ENCODE measurements around the gene LLGL1. TPM values are rescaled to one million over a fixed set of nuclear protein-coding genes. Genes with fewer than 3 reads are reported as not detected.
"Not testable (repeated sequence)": the region's sequence is repeated elsewhere in the genome, so short reads cannot be mapped to it uniquely, and the experiment has no call there.

LLGL1 gene
- total RNA-seq, 1 experiment from 2014 or later = 12.1 TPM

DNA sequence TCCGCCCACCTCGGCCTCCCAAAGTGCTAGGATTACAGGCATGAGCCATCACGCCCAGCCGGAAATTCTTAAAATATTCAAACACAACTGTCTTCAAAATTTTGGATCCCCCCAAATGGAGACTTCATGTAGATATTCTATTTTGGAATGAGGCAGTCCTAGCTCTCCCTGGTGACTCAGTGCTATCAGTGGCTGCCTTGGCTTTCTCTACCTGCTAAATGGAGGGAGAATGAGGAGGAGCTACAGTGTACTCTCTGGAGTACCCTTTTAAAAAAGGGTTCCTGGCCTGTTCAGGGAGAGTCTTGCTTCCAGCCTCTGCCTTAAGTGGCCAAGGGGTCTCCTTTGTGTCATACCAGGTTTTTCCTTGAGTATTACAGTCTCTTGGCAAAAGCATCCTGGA lies 31.0 kb upstream of the LLGL1 start:
- no peak for DNase-seq (ENCODE audit: low read depth)

DNA sequence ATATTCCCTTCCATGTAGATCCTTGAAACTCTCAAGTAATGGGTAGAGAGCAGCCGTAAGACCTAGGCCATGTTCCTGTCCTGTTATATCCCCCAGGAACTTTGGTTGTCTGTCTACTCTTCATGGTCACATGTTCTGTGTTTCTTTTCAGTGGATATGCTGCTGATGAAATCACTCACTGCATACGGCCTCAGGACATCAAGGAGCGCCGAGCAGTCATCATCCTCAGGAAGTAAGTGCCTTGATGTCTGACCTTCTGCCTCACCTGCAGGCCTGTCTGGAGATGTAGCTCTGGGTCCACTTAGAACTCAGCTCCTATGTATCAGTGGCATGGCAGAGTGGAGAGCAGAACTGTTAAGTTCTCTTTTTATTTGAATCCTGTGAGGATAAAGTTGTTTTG lies 30.6 kb upstream of the LLGL1 start:
- DNase-seq (ENCODE audit: low read depth) = no peak

DNA sequence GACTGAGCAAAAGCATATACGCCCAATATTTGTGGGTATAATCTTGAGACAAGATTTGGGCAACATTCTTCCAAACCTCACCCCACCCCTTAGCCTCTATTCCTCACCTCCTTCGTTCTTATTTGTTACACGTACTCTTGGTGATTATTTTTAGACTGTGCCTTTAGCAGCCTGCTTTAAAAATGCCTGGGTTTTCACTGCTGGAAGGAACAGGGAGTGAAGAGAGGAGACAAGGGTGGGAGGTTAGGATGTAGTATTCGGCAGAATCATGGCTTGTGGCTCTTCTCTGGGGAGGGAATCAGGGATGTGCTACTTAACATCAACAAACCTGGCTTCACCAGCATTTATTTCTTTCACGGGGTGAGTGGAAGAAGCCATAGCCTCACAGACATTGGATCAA lies 30.2 kb upstream of the LLGL1 start:
- DNase-seq (ENCODE audit: low read depth) = no peak

DNA sequence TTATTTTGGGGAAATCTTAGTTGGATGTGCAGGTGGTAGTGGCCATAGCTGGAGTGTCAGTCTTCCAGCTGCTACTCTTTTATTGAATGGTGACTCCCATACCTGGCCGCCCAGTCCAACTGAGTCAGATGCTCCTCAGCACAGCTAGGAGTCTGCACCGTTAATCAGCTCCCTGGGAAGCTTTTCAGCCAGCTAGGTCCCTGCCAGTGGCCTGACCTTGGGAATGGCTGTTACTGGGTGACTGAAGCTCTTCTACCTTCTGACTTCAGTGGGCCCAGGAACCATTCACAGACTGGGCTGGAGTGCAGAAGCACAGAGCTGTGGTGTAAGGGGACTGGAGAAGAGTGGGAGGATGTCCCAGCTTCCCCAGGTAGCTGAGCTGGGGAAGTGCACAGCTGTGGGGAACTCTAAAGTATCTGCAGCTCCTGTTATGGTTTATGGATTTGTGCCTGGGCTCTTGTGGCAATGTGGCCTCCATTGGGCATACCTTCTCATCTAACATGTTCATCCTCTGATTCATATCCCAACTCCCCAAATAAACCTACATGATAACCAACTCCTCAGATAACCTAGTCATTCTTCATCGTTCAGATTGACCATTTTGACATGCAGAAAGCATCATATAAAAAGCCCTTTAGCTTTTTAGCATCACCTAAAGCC lies 27.8 kb upstream of the LLGL1 start:
- DNase-seq (ENCODE audit: low read depth) = no peak

DNA sequence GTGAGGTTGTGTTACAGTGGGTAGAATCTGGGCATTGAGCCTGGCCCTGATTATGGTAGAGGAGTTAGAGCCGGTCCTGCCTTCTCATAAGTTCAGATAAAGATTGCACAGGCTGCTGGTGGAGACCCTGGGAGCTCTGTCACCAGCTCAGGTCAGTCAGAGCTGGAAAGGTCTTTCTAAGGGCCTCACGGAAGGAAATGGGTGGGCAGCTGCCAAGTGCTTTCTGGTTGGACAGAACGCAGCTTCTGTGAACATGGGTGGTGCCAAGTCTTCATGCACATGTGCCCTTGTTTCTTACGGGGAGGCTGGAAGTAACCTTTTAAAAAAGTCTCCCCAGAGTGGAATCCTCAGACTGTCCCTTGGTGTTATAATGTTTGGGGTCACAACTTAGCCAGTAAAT lies 26.9 kb upstream of the LLGL1 start:
- no peak for DNase-seq (ENCODE audit: low read depth)

DNA sequence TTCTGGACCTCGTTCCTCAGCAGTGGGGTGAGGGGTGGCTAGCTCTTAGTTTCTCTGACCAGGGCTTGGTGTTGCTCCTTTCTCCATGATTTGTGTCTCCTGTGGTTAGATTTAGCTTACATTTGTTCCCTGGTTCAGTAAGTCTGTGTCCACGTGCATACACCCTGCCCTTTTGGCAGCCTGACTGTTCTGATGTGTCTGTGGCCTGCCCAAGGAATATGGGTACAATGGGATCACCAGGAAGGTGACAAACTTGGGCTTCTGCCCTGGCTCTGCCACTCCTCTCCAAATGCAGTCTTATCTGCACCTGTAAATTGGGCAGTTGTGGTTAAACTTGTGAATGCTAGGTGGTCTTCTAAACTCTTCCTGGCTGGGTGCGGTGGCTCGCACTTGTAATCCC lies 24.3 kb upstream of the LLGL1 start:
- no peak for DNase-seq (ENCODE audit: low read depth)

DNA sequence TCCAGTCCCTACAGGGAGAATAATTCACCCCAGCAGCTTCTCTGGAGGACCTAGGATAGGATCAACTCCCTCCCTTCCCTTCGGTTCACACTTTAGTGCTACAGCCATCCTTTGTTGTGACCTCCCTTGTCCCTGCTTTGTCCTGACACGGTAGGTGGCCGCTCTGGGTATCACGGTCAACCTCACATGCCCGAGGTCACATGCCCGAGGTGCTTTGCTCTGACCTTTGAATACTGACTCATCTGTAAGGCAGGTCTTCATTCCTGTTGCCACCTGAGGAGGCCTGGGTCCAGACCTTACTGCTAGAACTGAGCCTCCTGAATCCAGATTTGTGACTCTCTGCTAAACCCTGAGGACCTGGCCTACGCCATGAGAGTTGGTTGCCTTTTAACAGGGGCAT lies 22.1 kb upstream of the LLGL1 start:
- DNase-seq (ENCODE audit: low read depth) = no peak

DNA sequence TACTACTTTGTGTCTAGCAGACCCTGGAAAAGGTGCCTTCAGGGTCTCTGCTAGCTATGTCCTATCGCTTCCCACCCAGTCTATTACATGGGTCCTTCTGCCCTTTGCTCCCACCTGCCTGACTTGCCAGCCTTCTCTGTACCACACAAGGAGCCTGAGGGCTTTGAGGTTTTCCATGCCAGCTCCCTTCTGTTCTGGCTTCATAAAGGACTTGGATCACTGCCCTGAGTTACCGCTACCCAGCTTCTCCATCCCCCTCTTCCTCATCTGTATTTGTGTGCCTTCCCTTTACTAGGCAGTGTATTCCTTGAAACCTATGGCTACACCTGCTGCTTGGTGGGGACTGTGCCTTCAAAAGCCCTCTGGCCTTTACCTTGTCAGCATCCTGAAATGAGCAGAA lies 19.6 kb upstream of the LLGL1 start:
- DNase-seq (ENCODE audit: low read depth) = no peak

DNA sequence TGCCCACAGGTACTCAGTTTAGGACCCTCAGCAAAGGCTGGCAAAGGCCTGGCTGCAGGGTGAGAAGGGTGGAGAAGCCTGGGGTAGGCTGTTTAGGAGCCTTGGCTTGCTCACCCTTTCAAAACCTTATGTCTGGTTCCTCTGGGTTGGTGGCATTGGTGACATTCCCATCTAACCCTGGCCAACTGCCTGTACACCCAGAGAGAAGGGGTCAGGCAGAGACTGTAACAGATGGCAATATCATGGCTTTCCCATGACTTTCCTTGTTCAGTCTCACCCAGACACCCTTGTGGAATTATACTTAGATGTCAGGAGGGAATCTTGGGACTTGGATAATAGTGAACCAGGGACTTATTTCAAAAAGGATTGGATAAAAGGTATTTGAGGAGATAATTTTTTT lies 18.5 kb upstream of the LLGL1 start:
- no peak for DNase-seq (ENCODE audit: low read depth)

DNA sequence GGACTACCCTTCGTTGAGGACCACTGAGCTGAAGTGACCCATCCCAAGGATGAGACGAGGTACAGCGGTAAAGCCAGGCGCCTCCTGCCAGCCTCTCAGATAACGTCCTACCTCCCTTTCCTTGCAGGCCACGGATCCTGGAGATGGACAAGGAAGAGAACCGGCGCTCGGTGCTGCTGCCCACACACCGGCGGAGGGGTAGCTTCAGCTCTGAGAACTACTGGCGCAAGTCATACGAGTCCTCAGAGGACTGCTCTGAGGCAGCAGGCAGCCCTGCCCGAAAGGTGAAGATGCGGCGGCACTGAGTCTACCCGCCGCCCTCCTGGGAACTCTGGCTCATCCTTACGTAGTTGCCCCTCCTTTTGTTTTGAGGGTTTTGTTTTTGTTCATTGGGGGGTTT lies 17.3 kb upstream of the LLGL1 start:
- no peak for DNase-seq (ENCODE audit: low read depth)

DNA sequence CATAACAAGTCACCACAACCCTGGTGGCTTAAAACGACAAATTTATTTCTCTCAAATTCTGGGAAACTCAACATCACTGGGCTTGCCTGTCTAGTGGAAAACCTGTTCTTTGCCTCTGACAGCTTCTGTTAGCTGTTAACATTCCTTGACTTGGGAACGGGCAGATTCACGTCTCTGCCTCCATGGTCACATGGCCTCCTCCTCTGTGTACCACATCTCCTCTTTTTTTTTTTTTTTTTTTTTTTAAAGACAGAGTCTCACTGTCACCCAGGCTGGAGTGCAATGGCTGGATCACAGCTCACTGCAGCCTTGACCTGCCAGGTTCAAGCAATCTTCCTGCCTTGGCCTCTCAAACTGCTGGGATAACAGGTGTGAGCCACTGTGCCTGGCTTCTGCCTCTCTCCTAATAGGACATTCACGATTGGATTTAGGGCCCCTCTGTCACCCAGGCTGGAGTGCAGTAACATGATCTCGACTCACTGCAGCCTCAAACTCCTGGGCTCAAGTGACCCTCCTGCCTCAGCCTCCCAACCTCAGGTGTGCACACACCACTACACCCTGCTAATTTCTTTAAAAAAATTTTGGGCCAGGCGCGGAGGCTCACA lies 11.7 kb upstream of the LLGL1 start:
- no peak for DNase-seq (ENCODE audit: low read depth)

DNA sequence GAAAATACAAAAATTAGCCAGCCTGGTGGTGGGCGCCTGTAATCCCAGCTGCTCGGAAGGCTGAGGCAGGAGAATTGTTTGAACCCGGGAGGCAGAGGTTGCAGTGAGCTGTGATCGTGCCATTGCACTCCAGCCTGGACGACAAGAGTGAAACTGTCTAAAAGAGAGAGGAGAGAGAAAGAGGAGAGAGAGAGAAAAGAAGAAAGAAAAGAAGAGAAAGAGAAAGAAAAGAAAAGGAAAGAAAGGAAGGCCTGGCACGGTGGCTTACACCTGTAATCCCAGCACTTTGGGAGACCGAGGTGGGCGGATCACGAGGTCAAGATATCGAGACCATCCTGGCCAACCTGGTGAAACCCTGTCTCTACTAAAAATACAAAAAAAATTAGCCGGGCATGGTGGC lies 8.5 kb upstream of the LLGL1 start:
- DNase-seq (ENCODE audit: low read depth) = not testable (repeated sequence)

DNA sequence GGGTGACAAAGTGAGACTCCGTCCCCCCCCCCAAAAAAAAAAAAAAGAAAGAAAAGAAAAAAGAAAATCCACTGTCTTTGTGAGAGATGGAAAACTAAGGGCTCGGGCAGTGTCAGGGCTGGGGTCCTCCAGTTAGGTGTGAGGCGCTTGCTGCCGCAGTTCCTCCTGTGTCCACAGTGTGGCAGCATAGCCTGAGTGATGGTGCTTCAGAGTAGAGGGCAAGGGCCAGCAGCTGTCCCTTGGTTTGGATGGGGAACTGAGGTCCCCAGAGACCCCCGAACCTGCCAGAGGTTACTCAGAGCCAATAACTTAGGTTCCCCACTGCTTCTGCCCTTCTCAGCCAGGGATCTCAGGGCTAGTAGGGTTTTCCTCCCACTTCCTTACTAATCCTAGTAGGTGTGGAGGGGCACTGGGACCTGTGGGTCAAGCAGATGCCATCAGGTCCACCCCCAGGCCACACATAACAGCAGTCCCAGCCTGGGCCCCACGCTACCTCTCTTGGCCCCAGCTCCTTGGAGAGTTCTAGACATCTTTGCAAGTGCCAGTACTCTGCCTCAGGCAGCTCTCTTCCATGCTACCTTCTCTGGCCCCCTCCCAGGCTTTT lies 7.9 kb upstream of the LLGL1 start:
- DNase-seq (ENCODE audit: low read depth) = peak; percentile 47

DNA sequence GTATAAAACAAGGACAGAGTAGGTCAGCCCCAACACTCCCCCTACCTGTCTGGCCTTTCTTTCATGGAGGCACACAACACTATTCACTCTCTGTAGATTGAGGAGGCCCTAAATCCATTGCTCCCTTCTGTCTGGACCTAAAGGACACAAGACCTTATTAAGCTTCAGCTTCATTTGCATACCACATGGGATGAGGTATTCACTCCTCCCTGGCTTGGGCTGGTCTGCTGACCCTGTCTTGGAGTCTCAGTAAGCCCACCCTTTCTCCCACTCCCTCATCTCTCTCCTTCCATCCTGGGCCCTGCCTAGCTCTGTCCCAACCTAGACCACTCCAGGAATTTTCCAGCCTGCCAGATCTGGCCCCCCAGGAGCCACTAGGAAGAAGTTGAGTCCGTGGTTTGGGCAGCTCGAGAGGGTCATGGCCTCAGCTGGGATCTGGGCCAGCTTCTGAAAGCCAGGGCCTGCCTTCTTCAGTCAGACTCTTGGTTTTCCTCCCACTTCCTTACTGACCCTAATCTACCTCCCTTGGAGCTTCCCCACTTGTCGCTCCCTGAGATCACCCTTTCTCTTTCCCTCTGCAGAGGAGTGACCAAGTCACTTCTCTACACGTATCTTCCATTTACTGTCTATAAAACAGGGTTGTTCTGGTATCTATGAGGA lies 6.5 kb upstream of the LLGL1 start:
- peak; percentile 31 for DNase-seq (ENCODE audit: low read depth)

DNA sequence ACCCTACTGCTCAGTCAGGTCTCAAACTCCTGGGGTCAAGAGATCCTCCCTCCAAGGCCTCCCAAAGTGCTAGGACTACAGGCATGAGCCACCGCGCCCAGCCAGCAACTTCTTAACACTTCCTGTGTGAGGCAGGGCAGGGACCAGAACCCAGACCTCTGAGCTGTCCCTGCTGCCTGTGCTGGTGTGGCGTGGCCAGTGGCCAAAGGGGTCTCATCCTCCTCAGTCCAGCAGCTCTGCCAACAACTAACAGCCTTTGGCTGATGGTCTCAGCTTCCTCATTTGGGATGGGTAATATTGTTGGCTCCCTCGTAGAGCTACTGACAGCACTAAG lies 1.4 kb upstream of the LLGL1 start:
- no peak for DNase-seq (ENCODE audit: low read depth)

DNA sequence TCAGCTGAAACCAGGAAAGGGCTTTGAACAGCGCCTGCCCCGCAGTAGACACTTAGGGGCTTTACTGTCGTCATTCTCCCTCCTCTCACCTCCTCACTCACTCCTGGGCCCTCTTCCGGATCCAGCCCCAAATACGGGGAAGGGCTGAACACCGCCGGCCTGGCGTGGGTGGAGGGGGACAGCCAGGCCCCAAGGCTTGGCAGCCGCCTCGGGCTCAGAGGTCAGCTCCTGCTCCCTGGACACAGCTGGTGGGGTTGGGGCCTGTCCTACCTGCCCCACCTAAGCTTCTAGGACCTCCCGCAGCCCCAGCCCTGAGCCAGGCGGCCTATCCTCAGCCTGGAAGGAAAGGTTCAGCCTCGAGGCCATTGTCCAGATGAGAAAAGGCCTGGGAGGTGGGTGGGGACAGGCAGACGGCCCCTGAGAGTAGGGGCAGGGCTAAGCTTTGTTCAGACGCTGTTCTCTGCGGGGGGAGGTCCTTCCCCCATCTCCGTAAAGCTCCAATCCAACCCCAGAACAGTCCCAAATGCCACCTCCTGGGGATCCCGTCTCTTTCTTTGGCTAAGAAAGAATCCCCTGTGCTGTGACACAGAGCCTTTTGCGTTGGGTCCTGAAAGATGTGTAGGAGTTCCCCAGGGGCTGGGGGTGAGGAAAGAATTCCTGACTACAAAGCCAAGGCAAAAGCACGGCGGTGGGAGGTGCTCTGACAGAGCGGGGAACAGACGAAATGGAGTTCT lies 881 bp upstream of the LLGL1 start:
- DNase-seq (ENCODE audit: low read depth) = no peak

DNA sequence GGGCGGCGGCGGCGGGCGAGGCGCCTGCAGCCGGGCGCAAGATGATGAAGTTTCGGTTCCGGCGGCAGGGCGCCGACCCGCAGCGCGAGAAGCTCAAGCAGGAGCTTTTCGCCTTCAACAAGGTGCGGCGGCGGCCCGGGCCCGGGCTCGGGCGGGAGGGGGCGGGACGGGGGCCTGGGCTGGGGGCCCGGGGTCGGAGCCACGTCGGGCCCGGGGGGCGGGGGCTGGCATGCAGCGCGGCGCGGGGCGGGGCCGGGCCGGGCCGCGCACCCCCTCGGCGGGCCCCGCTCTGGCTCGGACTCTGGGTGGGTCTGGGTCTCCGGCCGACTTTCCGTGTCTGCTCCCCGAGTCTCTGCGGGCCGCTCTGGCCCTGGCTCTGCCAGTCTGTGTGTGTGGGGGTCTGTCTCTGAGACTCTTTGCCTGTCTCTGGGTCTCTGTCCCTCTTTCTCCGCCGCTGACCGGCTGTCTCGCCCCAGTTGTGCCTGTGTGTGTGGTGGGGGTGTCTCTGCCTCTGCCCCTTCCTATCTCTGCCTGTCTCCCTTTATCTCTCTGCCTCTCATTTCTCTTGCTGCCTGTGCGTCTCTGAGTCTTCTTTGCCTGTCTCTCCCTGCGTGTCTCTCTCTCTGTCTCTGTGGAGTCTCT lies 328 bp downstream of the LLGL1 start:
- no peak for DNase-seq (ENCODE audit: low read depth)

DNA sequence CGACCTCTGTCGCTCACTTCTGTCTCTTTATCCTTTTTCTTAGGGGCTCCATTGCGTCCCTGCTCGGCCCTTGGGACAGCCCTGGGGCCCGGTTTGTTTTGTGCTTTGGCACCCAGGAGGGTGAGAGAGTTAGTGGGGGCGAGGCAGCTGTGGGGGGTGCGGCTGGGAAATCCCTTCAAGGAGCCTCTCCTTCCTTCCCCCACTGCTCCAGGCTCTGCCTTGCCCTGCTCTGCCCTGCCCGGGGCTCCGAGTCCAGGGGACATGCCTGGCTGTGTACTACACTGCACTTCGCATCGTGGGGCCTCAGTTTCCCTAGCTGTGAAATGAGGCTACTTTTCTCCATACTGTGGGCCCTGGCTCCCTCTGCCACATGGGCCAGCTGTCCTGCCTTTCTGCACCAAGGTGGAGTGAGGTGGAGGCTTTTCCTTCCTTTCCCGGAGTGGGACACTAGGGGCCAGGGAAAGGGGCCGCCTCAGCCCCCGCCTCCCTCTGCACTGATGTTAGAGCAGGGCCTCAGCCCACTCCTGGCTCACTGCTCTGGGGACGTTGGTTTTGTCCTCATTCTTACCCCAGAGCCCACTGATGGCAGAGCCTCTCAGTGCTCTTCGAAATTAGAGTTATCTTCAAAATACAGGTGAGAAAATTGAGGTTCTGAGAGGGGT lies 980 bp downstream of the LLGL1 start:
- DNase-seq (ENCODE audit: low read depth) = no peak

DNA sequence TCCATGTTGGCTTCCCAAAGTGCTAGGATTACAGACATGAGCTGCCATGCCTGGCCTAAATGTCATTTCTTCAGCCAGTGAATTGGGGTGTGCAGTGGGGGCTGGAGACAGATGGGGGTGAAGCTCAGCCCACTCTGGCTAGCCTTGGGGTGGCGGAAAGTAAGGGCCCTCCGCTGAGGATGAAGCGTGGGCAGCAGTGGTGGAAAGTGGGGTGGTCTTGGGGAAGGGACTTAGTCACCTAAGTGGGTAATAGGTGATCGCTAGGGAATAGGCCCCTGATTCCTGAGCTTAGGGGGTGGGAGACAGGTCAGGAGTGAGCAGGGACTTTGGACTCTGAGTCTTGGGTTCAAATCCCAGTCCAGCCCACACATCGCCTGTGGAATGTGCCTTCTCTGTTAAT lies 2.2 kb downstream of the LLGL1 start:
- DNase-seq (ENCODE audit: low read depth) = no peak

DNA sequence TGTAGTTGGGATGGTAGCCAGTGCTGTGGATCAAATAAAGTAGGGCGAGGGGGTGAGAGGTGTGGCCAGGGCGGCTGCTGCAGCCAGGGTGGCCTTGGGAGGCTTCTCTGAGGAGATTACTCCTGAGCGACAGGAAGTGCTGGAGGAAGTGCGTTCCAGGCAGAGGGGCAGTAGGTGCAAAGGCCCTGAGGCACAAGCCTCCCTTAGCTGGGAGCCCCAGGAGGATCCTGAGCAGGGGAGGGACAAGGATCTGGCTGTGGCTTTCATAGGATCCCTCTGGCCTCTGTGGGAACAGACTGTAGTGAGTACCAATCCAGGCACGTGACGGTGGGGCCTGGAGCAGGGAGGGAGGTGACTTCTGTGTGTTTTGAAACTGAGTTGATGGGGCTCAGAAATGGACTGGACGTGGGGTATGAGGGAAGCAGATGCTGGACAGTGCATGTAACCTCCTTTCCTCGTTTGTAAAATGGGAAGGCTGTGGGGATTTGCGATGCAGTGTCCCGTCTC lies 2.8 kb downstream of the LLGL1 start:
- no peak for DNase-seq (ENCODE audit: low read depth)

DNA sequence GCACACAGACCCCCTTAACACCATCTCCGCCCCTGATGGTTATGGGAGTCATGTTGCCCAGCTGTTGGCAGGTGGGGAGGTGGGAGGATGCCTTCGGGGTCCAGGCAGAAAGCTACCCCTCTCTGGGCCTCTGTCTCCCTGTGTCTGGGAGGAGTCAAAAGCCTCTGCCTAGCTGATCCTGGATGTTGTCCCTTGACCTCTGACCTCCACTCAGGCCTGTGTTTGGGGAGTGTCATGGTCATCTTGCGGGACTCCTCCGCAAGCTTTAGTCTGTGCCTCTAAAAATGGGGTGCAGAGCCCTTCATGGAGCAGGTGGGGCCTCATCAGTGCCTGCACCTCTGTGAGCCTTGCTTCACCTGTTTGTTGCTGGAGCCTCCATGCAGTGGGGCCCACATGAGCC lies 3.8 kb downstream of the LLGL1 start:
- no peak for DNase-seq (ENCODE audit: low read depth)

Data from RPMI7951 (cell line).